Stimulated activated CD4-positive, alpha-beta T cell treated with anti-CD3 and anti-CD28 coated beads, Interleukin-4, amount 100 ng/mL, for 48 hours (primary cell): Measurements from ENCODE around the gene GGTLC1.

ENCODE experiments used
- DNase-seq, 2 donors: peaks; one replicate each; pipeline ENCODE4 v3.0.0-alpha.2; 2020; ENCODE audit warnings: low read depth in 2 of 2

Gene GGTLC1

DNA sequence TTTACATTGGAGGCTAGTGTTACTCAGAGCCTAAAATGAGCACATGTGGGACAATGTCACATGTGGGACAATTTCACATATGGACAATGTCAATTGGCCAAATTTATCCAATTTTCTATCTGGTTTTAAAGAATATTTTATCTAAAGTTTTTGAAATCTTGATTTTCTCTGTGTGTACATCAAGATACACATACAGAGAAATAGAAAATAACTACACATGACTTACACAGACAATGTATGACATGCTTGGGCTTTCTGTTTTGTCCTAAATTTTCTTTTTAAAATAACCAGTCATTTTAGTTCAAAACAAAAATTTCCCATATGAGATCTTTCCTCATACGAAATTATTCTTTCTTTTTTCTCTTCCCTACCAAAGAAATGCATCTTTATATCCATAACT lies 24.6 kb downstream of the GGTLC1 start:
- DNase-seq, result no peak

DNA sequence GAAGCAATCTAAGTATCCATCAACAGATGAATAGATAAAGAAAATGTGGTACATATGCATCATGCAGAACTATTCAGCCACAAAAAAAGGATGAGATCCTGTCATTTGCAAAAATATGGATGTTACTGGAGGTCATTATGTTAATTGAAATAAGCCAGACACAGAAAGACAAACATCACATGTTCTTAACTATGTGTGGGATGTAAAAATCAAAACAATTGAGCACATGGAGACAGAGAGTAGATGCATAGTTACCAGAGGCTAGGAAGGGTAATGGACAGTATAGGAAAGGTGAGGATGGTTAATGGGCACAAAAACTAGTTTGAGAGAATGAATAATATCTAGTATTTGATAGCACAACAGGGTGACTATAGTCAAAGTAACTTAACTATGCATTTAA lies 26.3 kb downstream of the GGTLC1 start:
- DNase-seq, result no peak

DNA sequence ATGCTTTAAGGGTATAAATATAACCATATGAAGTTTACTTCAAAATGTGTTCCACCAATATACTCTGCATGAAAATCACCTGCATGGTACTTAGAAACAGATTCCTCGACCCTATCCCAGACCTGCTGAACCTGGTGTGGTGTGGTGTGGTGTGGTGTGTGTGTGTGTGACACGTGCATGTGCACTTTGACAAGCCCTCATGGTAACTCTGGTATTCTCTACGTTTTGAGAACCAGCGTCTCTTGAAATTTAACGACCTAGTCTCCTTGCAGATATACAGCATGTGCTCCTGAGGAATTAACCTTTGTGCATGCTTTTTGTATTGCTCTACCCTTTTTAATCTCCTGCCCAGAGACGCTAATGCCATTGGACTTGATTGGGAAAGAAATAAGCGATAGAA lies 29.5 kb downstream of the GGTLC1 start:
- no peak for DNase-seq

DNA sequence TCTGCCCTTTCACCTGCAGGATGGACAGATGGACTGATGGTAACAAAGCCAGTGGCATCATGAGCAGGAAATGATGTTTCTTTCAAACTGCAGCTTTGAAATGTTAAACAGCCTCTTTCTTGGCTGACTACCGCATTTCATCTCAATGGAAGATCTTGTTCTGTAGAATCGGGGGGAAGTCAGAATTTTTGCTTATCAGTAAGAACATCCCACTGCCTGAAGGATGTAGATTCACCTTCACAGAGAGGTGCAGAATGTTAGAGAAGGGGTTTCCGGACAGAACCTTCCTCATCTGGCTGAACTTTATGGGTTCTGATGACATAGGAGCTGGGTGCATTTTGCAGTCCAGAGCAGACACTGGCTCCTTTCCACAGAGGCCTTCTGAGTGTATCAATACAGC lies 32.7 kb downstream of the GGTLC1 start:
- DNase-seq, result no peak

DNA sequence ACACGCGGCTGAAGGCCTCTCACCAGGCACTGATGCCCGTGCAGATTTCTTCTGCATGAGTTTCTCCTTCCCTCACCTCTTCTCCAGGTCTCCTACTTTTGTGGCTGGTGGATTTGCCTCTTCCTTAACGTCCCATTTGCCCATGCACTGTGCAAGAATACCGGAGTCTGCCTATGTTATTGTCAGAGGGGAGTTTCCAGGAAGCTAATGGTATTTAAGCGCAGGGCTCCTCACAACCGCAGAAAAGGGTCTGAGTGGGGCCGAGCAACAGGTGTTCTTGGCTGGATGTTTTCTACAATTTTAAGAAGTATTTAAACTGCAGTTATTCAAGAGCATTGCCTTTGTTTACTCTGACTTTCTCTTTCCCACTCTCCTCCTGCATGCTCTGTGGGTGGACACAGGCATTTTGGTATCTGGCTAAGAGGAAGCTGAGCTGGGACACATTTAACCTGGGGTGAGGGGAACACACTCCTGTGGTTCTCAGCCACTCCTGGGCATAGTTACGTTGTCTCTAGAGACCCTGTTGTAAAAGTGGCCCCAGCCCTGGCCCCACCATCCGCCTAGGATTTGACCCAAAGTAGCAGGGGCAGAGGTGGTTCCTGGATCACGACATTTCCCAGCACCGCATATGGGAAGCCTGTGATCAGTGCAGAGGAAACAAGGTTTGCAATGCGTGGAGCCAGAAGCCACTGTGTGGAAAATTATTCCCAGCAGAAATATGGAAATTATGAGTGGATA lies 34.4 kb downstream of the GGTLC1 start:
- DNase-seq, result no peak

DNA sequence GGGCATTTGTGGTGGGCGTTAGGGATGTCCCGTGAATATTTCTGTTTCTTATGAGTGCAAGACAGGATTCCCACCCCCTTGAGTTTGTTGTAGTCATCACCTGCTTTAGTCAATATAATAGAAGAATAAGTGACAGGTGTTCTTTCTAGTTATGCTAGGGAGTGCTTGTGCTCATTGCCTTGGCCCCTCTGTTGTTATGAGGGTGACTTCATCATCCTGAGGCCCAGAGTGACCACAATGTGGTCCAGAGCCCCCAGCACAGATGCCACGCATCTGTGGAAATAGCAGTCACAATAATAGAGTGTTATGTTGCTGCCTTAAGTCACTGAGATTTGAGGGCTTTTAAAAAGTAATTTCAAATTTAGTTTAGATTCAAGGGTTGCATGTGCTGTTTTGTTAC lies 42.4 kb downstream of the GGTLC1 start:
- no peak for DNase-seq

DNA sequence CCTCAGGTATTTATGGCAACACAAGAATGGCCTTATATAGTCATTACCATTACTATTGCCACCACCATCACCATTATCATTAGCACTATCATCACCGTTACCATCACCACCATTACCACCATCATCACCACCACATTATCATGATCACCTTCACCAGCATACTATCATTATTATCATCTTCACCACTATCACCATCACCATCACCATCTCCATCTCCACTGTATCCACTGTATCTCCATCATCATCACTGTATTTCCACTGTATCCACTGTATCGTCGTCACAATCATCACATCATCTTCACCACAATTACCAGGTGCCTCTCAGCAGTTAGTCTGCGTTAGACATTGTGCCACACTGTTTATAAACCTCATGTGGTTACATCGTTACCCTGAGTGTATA lies 45.3 kb downstream of the GGTLC1 start:
- DNase-seq, result no peak

DNA sequence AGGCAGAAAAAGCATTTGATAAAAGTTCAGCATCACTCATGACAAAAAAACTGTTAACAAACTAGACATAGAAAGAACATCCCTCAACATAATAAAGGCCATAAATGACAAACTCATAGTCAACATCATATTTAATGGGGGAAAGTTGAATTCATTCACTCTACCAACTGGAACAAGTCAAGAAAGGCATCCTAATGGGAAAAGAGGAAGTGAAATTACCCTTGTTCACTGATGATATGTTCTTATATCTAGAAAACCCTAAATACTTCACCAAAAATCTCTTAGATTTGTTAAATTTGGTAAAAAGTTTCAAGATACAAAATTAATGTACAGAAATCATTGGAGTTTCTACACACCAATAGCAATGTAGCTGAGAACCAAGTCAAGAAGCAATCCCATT lies 48.9 kb downstream of the GGTLC1 start:
- DNase-seq, result no peak

DNA sequence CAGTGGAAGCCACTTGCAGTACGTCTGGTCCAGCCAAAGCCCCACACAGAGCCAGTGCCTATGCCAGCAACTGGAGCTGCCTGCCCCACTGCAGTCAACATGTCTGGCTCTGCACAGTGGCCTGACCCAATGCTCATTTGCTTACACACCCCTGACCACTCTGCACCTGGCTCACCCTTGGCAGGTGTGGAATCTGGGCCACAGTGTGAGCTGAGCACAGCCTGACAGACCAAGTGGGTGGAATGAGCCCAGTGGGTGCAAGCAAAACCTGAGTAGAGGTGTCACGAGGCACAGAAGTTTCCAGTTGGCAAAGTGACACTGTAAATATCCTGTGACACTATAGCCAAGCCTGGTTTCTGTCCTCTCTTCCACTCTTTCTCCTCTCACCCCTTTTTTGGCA lies 49.5 kb downstream of the GGTLC1 start:
- DNase-seq, result no peak

DNA sequence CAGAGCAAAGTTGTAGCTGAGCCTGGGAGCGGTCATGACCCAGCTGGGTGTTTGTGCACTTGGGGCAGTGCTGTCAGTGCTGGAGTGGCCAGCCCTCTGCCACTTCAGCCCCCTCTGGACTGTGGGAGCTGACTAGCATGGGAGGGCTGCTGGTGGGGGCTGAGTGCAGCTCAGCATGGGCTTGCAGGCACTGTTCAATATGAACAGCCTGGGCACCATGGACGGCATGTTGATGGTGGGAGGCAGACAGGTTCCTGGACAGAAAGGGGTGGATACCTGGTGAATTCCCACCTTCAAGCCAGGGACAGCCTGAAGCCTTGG lies 50.5 kb downstream of the GGTLC1 start:
- no peak for DNase-seq

DNA sequence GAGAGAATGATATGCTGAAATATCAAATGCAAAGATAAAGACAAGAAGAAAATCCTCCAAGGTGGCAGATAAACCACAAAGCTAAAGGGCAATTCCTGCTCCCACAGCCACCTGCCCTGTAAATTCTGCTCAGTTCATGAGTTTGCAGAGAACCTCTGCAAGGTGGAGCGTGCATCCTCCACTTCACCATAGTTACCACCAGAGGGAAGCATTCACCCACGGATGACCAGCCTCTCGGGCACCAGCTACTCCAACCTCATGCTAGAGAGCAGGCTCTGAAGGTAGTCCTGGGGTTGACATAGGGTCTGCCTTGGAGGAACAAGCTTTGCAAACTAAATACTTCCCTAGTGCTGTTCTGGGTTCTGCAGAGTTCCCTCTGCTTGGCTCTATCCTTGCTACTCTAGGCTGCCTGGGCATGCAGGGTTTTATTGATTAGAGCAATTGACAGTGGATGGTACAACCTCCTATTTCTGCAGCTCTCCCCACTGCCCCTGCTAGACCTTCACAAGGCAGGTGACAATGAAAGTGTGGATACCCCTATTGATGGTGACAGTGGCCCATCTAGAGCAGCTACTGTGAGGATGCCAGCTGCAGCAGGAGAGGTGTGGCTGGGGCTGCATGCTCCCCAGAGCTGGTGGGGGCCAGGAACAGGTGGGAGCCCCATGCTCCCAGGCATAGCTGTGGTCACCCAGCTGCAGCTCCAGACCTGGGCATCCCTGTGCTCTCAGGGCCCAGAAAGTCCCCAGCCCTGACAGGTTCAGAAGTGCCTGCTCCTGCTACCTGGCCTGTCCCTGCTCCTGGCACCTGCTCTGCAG lies 51.1 kb downstream of the GGTLC1 start:
- DNase-seq, result peak; percentile 32 to 38
